DOHH2 (cell line): Measurements from ENCODE around the gene DYNC1I1.

Experiments used
- H3F3A ChIP-seq: fragments of 200-600 bp; sonication (generic), shearing (Covaris generic); 2 replicates; pipeline ENCODE4 v1.6.0; 2016; ENCODE audit warnings: antibody characterized with exemption, mild to moderate bottlenecking; ENCODE audit not compliant: control insufficient read depth, insufficient read depth
- H3K27ac ChIP-seq: fragments of 200-600 bp; sonication (generic); 2 replicates; pipeline ENCODE4 v1.5.1; 2014; ENCODE audit warnings: low read depth, mild to moderate bottlenecking, low read length, moderate library complexity
- H3K27me3 ChIP-seq: fragments of 200-600 bp; sonication (generic); 2 replicates; pipeline ENCODE4 v1.6.1; 2014; ENCODE audit warnings: mild to moderate bottlenecking, low read length, mixed read lengths; ENCODE audit not compliant: control insufficient read depth
- H3K36me3 ChIP-seq: fragments of 200-600 bp; sonication (generic); 2 replicates; pipeline ENCODE4 v1.6.1; 2014; ENCODE audit warnings: mild to moderate bottlenecking, low read length, moderate library complexity, mixed read lengths; ENCODE audit not compliant: control insufficient read depth
- H3K4me1 ChIP-seq: fragments of 200-600 bp; sonication (generic); 2 replicates; pipeline ENCODE4 v1.6.1; 2014; ENCODE audit warnings: mild to moderate bottlenecking, low read length, mixed read lengths; ENCODE audit not compliant: control insufficient read depth
- H3K4me2 ChIP-seq: fragments of 200-600 bp; sonication (generic); 2 replicates; pipeline ENCODE4 v1.6.0; 2014; ENCODE audit warnings: mild to moderate bottlenecking, low read length, moderate library complexity
- H3K4me3 ChIP-seq: fragments of 200-600 bp; sonication (generic); 2 replicates; pipeline ENCODE4 v1.5.1; 2014; ENCODE audit warnings: mild to moderate bottlenecking, low read length, mixed read lengths
- H3K79me2 ChIP-seq: fragments of 200-600 bp; sonication (generic); 2 replicates; pipeline ENCODE4 v1.6.1; 2014; ENCODE audit warnings: mild to moderate bottlenecking, low read length, mixed read lengths; ENCODE audit not compliant: control insufficient read depth
- H3K9me2 ChIP-seq: fragments of 200-600 bp; sonication (generic); replicated peaks from 2 replicates; pipeline ENCODE4 v1.6.1; 2014; ENCODE audit warnings: mild to moderate bottlenecking, low read length, mixed read lengths; ENCODE audit not compliant: control insufficient read depth
- H3K9me3 ChIP-seq: fragments of 200-600 bp; sonication (generic); 2 replicates; pipeline ENCODE4 v1.6.1; 2014; ENCODE audit warnings: antibody characterized with exemption, low read length, mixed read lengths; ENCODE audit not compliant: control insufficient read depth, insufficient read depth
- H4K20me1 ChIP-seq: fragments of 200-600 bp; sonication (generic); 2 replicates; pipeline ENCODE4 v1.6.0; 2014; ENCODE audit warnings: low read depth, mild to moderate bottlenecking, antibody characterized with exemption, low read length, moderate library complexity; ENCODE audit not compliant: control insufficient read depth, insufficient read depth
- EZH2phosphoT487 ChIP-seq: fragments of 200-600 bp; sonication (generic); IDR thresholded peaks from 2 replicates; pipeline ENCODE4 v1.6.1; 2017; ENCODE audit warnings: borderline replicate concordance, mild to moderate bottlenecking, antibody characterized with exemption, low read length, moderate library complexity, mixed read lengths
- TF ChIP-seq, protein P1 (sequence below): fragments of 200-600 bp; sonication (generic); IDR thresholded peaks from one replicate; pipeline ENCODE4 v1.5.1; 2014; ENCODE audit warnings: antibody characterized with exemption, mild to moderate bottlenecking, low read depth, low read length; ENCODE audit not compliant: poor library complexity, severe bottlenecking

The DYNC1I1 gene

DNA sequence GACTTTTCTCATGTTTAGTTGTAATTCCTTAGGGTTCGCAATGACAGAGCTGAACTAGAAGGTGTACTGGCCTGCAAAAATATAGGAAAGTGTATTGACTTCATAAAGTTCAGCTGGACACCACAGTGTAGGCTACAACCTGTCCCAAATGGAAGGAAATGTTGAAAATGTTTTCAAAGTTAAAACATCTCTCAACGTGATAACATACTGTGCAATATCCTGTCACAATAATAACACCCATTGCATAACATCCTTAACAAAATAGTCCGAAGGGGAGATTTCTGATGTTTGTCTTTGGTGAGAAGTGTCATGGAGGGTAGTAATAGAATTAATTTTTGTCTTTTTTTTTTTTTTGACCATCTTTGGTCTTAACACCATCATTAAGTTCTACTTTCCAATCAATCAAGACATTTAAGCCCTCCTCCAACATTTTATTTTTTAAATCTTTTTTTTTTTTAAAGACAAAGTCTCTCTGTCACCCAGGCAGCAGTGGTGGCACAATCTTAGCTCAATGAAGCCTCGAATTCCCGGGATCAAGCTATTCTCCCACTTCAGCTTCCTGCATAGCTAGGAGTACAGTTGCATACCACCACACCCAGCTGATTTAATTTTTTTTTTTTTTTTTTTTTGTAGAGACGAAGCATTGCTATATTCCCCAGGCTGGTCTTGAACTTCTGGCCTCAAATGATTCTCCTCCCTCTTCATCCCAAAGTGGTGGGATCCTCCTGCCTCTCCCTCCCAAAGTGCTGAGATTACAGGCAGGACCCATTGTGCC is 45.7 kb downstream of the DYNC1I1 start:
- H3F3A ChIP-seq: no peaks in the 10 kb centered on the region
- no peak overlapping the region for H3K4me2 ChIP-seq
- no peaks in the 10 kb centered on the region for H4K20me1 ChIP-seq
- H3K9me3 ChIP-seq: no peaks in the 10 kb centered on the region
- H3K4me1 ChIP-seq: no peaks in the 10 kb centered on the region
- no peaks in the 10 kb centered on the region for H3K27me3 ChIP-seq
- H3K27ac ChIP-seq: no peak overlapping the region
- no peak overlapping the region for H3K4me3 ChIP-seq
- TF ChIP-seq, protein P1, sequence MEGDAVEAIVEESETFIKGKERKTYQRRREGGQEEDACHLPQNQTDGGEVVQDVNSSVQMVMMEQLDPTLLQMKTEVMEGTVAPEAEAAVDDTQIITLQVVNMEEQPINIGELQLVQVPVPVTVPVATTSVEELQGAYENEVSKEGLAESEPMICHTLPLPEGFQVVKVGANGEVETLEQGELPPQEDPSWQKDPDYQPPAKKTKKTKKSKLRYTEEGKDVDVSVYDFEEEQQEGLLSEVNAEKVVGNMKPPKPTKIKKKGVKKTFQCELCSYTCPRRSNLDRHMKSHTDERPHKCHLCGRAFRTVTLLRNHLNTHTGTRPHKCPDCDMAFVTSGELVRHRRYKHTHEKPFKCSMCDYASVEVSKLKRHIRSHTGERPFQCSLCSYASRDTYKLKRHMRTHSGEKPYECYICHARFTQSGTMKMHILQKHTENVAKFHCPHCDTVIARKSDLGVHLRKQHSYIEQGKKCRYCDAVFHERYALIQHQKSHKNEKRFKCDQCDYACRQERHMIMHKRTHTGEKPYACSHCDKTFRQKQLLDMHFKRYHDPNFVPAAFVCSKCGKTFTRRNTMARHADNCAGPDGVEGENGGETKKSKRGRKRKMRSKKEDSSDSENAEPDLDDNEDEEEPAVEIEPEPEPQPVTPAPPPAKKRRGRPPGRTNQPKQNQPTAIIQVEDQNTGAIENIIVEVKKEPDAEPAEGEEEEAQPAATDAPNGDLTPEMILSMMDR: no peak
- TF ChIP-seq EZH2phosphoT487: no peak
- no peaks in the 10 kb centered on the region for H3K36me3 ChIP-seq
- H3K79me2 ChIP-seq: no peaks in the 10 kb centered on the region
- H3K9me2 ChIP-seq: no peaks in the 10 kb centered on the region

DNA sequence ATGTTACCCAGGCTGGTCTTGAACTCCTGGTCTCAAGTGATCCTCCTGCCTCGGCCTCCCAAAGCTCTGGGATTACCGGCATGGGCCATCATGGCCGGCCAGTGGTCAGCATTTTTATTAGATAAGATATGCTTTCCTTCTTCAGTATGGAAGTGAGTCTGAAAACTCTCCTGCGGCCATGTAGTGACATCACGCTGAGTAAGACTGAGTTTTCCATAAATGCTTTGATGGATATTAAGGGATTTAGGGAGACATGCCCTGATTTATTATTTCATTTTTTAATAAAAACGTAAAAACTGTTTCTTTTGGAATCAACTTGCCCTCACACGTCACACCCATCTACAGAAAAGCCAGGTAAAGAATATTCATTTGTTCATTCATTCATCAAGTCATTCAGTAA is 48.4 kb downstream of the DYNC1I1 start:
- TF ChIP-seq, protein P1: no peak
- TF ChIP-seq EZH2phosphoT487: no peak
- H3K4me3 ChIP-seq: no peak overlapping the region
- no peaks in the 10 kb centered on the region for H3K36me3 ChIP-seq
- no peaks in the 10 kb centered on the region for H3K9me2 ChIP-seq
- no peak overlapping the region for H3K4me2 ChIP-seq
- H3K79me2 ChIP-seq: no peaks in the 10 kb centered on the region
- no peaks in the 10 kb centered on the region for H3K4me1 ChIP-seq
- no peaks in the 10 kb centered on the region for H3K9me3 ChIP-seq
- H3K27ac ChIP-seq: no peak overlapping the region
- H4K20me1 ChIP-seq: no peaks in the 10 kb centered on the region
- H3F3A ChIP-seq: no peaks in the 10 kb centered on the region
- H3K27me3 ChIP-seq: no peaks in the 10 kb centered on the region

- TF ChIP-seq, protein P1: no peak
- TF ChIP-seq EZH2phosphoT487: no peak
- no peaks in the 10 kb centered on the region for H3K9me3 ChIP-seq
- H3K4me2 ChIP-seq: no peak overlapping the region
- no peaks in the 10 kb centered on the region for H3K36me3 ChIP-seq
- H3K4me3 ChIP-seq: no peak overlapping the region
- no peaks in the 10 kb centered on the region for H3K9me2 ChIP-seq
- H4K20me1 ChIP-seq: no peaks in the 10 kb centered on the region
- no peak overlapping the region for H3K27ac ChIP-seq
- no peaks in the 10 kb centered on the region for H3K4me1 ChIP-seq
- H3K27me3 ChIP-seq: no peaks in the 10 kb centered on the region
- H3K79me2 ChIP-seq: no peaks in the 10 kb centered on the region
- H3F3A ChIP-seq: no peaks in the 10 kb centered on the region
Measured at GRCh38 chr7:95822717-95823116, 50.4 kb downstream of the DYNC1I1 start.
